ENCODE data around the gene FBXO5.

DNA sequence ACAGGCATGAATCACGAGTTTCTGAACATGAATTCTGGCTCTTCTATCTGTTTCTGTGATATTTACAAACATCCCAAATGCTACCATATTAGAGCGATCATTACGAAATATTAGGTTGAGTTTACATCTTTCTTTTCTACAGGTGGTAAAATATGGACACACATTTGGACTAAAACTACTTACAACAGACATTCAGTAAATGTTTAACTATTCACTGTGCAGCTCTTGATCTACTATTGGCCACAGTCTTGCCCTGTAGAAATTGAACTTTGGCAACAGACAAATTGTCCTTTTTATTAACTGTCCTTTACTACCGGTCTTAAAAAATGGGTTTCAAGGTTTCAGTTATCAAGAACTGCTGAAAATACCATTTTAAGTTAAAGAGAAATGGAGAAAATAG, 46.1 kb upstream of the FBXO5 start:
- TF ChIP-seq, protein P1, sequence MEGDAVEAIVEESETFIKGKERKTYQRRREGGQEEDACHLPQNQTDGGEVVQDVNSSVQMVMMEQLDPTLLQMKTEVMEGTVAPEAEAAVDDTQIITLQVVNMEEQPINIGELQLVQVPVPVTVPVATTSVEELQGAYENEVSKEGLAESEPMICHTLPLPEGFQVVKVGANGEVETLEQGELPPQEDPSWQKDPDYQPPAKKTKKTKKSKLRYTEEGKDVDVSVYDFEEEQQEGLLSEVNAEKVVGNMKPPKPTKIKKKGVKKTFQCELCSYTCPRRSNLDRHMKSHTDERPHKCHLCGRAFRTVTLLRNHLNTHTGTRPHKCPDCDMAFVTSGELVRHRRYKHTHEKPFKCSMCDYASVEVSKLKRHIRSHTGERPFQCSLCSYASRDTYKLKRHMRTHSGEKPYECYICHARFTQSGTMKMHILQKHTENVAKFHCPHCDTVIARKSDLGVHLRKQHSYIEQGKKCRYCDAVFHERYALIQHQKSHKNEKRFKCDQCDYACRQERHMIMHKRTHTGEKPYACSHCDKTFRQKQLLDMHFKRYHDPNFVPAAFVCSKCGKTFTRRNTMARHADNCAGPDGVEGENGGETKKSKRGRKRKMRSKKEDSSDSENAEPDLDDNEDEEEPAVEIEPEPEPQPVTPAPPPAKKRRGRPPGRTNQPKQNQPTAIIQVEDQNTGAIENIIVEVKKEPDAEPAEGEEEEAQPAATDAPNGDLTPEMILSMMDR (IDR thresholded peaks at IDR 0.05), result no peak
- no peak for TF ChIP-seq ZFX (IDR thresholded peaks at IDR 0.05; ENCODE audit: borderline replicate concordance)
